Right lobe of liver (tissue), 6 donors: ENCODE data around the gene SELE. TPM values are rescaled to one million over a fixed set of nuclear protein-coding genes. Genes with fewer than 3 reads are reported as not detected.

Experiments
- ATAC-seq, 4 donors: fragments of 200-7000 bp; cut with Tn5 transposase; one replicate each; pipeline ENCODE4 v1.9.1; 2020; ENCODE audit warnings: mild to moderate bottlenecking in 4 of 4, moderate library complexity in 4 of 4
- DNase-seq, 3 donors: peaks; one replicate each; pipeline ENCODE4 v3.0.0-alpha.2; 2020
- H3K27ac ChIP-seq, 3 donors: fragments of 200-600 bp; one replicate each; pipeline ENCODE4 v1.8.0; 2022
- H3K27me3 ChIP-seq, 2 donors: fragments of 200-600 bp; one replicate each; pipeline ENCODE4 v1.8.0; 2022
- H3K36me3 ChIP-seq, 4 donors: fragments of 200-600 bp; sonication (generic) in 1 of 4; one replicate each; pipeline versions ENCODE4 v1.5.1 to v1.8.0; 2017 to 2022; ENCODE audit warnings: control low read depth in 1 of 4
- H3K4me1 ChIP-seq, 4 donors: fragments of 200-600 bp; sonication (generic) in 1 of 4; one replicate each; pipeline versions ENCODE4 v1.5.1 to v1.8.0; 2017 to 2022; ENCODE audit warnings: control low read depth in 1 of 4
- H3K4me3 ChIP-seq, 3 donors: fragments of 200-600 bp; one replicate each; pipeline ENCODE4 v1.8.0; 2022
- H3K9me3 ChIP-seq, 4 donors: fragments of 200-600 bp; sonication (generic) in 1 of 4; one replicate each; pipeline versions ENCODE4 v1.5.1 to v1.8.0; 2017 to 2022; ENCODE audit warnings: control low read depth in 1 of 4
- CTCF ChIP-seq, 4 donors: fragments of 200-600 bp in 3 of 4; fragments of 450-650 bp in 1 of 4; IDR thresholded peaks; one replicate each; pipeline versions ENCODE4 v1.5.1 to v1.8.0; 2016 to 2022; ENCODE audit warnings: antibody characterized with exemption in 4 of 4, mild to moderate bottlenecking in 2 of 4
- POLR2A ChIP-seq: fragments of 450-650 bp; IDR thresholded peaks from one replicate; pipeline ENCODE4 v1.6.1; 2017; ENCODE audit warnings: antibody characterized with exemption, mild to moderate bottlenecking
- WGBS: methylation state at CpG from one replicate; pipeline ENCODE4 v1.1.6; 2018; ENCODE audit warnings: low coverage, low lambda C conversion rate; ENCODE audit not compliant: insufficient coverage; ENCODE audit errors: missing lambda C conversion rate; 5-methylcytosine and 5-hydroxymethylcytosine counted together
- intact Hi-C, 2 donors: fragments of 100-400 bp; cut with DNase I; formaldehyde crosslinking; loops; one replicate each; pipeline versions ENCODE4 v1.11.2 to v1.14.1; 2022
- total RNA-seq, 6 experiments: library from RNA; depleted of rRNA in 2 of 6; stranded (reverse); fragments of >200 nt in 2 of 6; fragmentation: NEBNext Ultra II Directional in 3 of 6; extraction: Animal tissue kit (Norgen Biotek cat#: 25700) in 3 of 6; gene quantifications; one replicate each; pipeline versions ENCODE4 v1.1.0 to v1.2.4, GENCODE V29; 2016 to 2023
- donor health status: DM: no; HTN: yes; CAD: no.
- donor health status: DM: no; HTN: no; CAD: no.
- donor health status: DM: no; HTN: no; CAD: no.
- donor health status: DM: no; HTN: yes; CAD: no.
- donor health status: DM: no; HTN: yes; CAD: no.

SELE gene
- total RNA-seq, 6 experiments from 2014 or later = 0.18 to 3.1 (median 0.94) TPM

DNA sequence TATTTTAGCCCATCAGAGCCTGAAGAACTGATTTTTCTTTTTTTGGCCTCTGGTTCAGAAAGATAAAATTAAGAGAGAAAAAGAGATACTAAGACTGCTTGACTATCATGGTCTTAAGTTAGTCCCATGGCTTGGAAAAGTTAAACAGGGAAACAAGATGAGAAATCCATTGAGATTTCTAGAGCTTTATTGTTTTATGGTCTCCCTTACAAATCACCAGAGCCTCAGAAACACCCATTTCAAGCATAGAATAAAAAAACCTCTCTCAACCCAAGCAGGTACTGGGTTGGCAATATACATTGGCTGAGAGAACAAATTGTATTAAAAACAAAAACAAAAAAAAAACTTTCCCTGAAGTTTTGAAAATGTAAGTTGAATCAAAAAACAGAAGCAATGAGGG is 3.9 kb downstream of the SELE start:
- H3K36me3 ChIP-seq = no peaks in the 10 kb centered on the region
- intact Hi-C loops = no loop called here
- H3K27ac ChIP-seq = no peak overlapping the region
- H3K27me3 ChIP-seq = no peaks in the 10 kb centered on the region
- no peak for ATAC-seq
- no peaks in the 10 kb centered on the region for H3K9me3 ChIP-seq
- no peak for DNase-seq
- H3K4me1 ChIP-seq = peaks cover 0 to 30% (median 7%) of the 10 kb centered on the region in 4 donors
- no peak overlapping the region for H3K4me3 ChIP-seq
- TF ChIP-seq POLR2A (no peak), CTCF (IDR thresholded peaks at IDR 0.05) (no peak)

DNA sequence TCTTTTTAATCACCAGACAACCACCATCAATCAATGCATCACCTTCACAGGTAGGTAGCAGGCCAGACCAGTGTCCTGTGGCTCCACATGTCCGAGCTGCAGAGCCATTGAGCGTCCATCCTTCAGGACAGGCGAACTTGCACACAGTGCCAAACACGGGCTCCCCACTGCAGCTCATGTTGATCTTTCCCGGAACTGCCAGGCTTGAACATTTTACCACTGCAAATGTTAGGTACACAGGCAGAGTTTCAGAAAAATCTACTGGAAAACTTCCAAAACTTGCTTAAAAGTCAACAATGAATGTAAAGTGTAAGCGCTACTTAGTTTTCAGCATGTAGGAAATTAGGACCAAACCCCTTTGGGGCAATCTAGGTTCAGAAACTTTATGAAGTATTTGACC is 6.6 kb downstream of the SELE start:
- TF ChIP-seq POLR2A (no peak), CTCF (IDR thresholded peaks at IDR 0.05) (no peak)
- H3K27ac ChIP-seq = peak overlapping the region in 2 of 3 donors; percentile 34 to 65
- peak; percentile 38 to 77 (median 68) for DNase-seq
- 35% methylated on average over 6 of the region's 6 CpGs for WGBS
- no peaks in the 10 kb centered on the region for H3K36me3 ChIP-seq
- intact Hi-C loops = no loop called here
- H3K27me3 ChIP-seq = no peaks in the 10 kb centered on the region
- peak overlapping the region in 2 of 3 donors; percentile 46 to 49 for H3K4me3 ChIP-seq
- peaks cover 0 to 47% (median 7%) of the 10 kb centered on the region in 4 donors for H3K4me1 ChIP-seq
- H3K9me3 ChIP-seq = no peaks in the 10 kb centered on the region
- peak; percentile 77 to 90 (median 86) for ATAC-seq

DNA sequence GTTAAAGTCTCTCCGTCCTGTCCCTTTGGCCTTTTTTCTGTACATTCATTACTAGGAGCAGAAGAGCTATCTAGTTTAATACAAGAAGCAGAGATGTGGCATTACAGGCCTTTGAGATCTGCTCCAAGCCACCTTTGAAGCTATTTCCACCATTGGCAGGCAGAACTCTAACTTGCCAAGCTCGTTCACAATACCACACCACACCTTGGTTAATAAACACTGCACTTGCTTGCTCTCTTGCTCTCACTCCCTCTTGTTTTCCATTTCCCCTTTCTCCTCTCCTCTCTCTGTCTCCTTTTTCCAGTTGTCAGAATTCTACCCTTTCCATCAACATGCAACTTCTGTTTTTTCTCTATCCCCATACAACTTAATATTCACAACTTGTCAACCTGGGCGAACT is 7.0 kb downstream of the SELE start:
- H3K4me1 ChIP-seq = peaks cover 0 to 49% (median 7%) of the 10 kb centered on the region in 4 donors
- H3K27ac ChIP-seq = peak overlapping the region in 2 of 3 donors; percentile 34 to 65
- no peaks in the 10 kb centered on the region for H3K36me3 ChIP-seq
- TF ChIP-seq POLR2A = no peak
- TF ChIP-seq CTCF (IDR thresholded peaks at IDR 0.05) = no peak
- no peak for DNase-seq
- H3K4me3 ChIP-seq = peak overlapping the region in 2 of 3 donors; percentile 46 to 49
- 76% methylated on average over 3 of the region's 3 CpGs for WGBS
- no peaks in the 10 kb centered on the region for H3K9me3 ChIP-seq
- peak; percentile 36 to 60 (median 56) for ATAC-seq
- intact Hi-C loops = no loop called here
- no peaks in the 10 kb centered on the region for H3K27me3 ChIP-seq

GRCh38 chr1:169725930-169726329 is 7.9 kb downstream of the SELE start:
- no peaks in the 10 kb centered on the region for H3K9me3 ChIP-seq
- H3K4me3 ChIP-seq = peak overlapping the region in 2 of 3 donors; percentile 46 to 49
- H3K27me3 ChIP-seq = no peaks in the 10 kb centered on the region
- TF ChIP-seq CTCF (IDR thresholded peaks at IDR 0.05) (no peak), POLR2A (no peak)
- peak overlapping the region in 2 of 3 donors; percentile 34 to 65 for H3K27ac ChIP-seq
- peaks cover 0 to 49% (median 7%) of the 10 kb centered on the region in 4 donors for H3K4me1 ChIP-seq
- peak in 1 of 3 donors; percentile 72 for DNase-seq
- intact Hi-C loops = no loop called here
- no peaks in the 10 kb centered on the region for H3K36me3 ChIP-seq
- ATAC-seq = peak; percentile 78 to 84 (median 80)
- 35% methylated on average over 3 of the region's 3 CpGs for WGBS

- ATAC-seq (peak in 2 of 4 donors; percentile 18 to 41), DNase-seq (no peak)
- Histone ChIP-seq H3K4me1 (peaks cover 0 to 49% (median 7%) of the 10 kb centered on the region in 4 donors), H3K27ac (peak overlapping the region in 1 of 3 donors; percentile 39), H3K27me3 (no peaks in the 10 kb centered on the region), H3K36me3 (no peaks in the 10 kb centered on the region), H3K4me3 (peak overlapping the region in 1 of 3 donors; percentile 46), H3K9me3 (no peaks in the 10 kb centered on the region)
- TF ChIP-seq CTCF (IDR thresholded peaks at IDR 0.05) = no peak
- no peak for TF ChIP-seq POLR2A
- WGBS = 22% methylated on average over 4 of the region's 4 CpGs
- intact Hi-C loops = no loop called here
These were observed 9.7 kb downstream of the SELE start for GRCh38 chr1:169724168-169724567.
